ENCODE data around the gene AKT1S1.

AKT1S1 gene

DNA sequence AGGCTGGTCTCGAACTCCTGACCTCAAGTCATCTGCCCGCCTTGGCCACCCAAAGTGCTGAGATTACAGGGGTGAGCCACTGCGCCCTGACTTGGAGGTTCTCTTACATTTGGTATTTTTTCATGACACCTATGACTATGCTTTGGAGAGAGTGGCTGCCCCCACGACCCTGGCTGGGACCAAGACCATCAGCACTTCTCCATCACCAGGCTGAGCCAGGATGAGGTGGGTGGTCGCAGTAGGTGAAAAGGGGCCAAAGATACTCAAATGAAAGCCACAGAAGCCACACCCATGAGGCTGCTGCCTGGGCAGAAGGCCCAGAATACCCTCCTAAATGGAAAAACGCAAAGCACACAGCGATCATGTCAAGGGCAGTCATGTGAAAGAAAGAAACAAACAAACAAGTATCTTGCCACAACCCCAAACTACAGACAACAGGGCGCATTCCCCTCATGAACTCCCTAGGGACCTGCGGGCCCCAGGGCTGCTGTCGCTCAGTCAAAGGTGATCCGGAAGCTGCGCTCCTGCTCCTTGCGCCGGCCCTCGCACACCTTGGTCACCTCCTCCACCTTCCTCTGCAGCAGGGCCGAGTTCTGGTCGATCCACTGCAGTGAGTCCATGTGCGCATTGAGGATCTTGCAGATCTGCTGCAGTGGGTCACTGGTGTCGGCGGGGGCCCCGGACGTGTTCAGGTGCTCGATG lies 30.7 kb upstream of the AKT1S1 start:
- no peak for DNase-seq

DNA sequence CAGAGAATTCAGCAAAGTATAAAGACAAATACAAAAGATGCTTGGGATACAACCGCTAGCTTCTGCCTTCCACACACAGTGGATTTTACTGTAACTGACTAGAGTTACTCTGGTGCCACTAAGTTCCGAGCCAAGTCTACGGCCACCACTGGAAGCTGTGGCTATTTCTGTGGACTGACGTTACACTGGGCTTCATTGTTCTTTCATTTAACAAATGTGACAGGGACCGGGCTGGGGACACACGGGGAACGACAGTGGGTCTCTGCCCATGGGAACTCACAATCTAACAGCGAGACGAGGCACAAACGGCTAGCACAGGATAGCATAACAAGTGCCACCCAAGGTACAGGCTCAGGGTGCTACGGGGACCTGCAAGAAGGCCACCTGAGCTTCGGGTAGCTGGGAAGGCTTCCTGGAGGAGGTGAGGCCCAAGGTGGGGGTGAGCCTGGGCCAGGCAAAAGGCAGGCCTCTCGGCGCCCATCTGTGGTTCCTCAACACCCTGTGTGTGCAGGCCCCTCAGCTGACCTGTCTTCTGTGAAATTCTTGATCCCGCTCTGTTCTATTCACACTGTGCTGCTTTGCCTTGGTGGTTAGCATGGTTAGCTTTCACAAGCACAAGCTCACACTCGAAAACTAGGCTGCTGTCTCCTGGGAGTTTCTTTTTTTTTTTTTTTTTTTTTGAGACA lies 29.9 kb upstream of the AKT1S1 start:
- no peak for DNase-seq

DNA sequence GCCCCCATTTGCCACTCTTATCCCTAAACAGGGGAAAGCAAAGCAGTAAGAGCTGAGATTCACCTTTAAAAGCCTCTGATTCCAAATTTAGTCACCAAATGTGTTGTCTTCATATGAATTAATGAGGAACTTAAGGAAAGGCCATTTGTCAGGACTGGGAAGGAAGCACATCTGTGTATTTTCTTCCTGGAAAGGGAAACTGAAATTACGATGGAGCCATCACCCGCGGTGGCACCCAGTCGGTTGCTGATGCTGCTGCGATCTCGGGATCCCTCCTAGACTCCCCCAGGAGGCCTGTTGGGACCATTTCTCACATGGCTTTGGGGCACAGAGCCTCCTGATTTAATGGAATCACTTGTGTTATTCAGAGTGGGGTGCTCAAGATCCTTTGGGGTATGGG lies 27.0 kb upstream of the AKT1S1 start:
- no peak for DNase-seq

DNA sequence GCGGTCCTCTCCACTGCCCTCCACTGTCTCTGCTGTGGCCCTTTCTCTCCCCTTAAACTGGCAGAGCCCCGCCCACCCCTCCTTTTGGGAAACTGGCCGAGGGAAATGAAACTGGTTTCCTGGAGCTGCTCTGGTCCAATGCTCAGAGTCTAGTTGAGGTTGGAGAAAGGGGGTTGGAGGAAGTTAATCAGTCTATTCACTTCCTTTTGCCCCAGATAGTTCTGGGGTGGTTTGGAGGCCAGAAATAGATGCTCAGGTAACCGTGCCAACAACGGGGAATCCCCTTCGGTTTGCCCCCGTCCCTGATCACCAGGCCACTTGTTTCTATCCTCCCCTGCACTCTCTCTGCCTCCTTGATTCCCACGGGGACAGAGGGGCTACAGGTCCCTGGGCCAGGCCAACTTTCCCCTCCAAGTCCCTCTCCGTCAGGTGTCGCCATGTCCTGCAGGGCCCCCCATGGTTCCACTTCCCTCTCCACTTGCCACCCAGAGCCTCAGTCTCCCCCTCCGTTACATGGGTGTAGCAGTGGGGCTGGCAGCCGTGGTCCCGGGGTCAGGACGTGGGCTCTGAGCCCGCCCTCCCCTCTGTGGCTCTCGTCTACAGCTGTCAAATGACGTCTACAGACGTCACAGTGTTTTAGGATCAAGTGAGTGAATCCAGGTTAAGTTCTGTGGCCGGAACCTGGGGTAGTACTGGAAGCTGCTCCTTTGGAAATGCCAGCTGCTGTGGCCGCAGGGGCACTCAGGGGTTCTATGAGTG lies 19.9 kb upstream of the AKT1S1 start, which contains the start of gene IL4I1:
Gene IL4I1, minus strand, starts transcription at position 25 of the 759 bp plus-strand sequence. CDS start 727 bp downstream, outside the sequence.
- DNase-seq: no peak

DNA sequence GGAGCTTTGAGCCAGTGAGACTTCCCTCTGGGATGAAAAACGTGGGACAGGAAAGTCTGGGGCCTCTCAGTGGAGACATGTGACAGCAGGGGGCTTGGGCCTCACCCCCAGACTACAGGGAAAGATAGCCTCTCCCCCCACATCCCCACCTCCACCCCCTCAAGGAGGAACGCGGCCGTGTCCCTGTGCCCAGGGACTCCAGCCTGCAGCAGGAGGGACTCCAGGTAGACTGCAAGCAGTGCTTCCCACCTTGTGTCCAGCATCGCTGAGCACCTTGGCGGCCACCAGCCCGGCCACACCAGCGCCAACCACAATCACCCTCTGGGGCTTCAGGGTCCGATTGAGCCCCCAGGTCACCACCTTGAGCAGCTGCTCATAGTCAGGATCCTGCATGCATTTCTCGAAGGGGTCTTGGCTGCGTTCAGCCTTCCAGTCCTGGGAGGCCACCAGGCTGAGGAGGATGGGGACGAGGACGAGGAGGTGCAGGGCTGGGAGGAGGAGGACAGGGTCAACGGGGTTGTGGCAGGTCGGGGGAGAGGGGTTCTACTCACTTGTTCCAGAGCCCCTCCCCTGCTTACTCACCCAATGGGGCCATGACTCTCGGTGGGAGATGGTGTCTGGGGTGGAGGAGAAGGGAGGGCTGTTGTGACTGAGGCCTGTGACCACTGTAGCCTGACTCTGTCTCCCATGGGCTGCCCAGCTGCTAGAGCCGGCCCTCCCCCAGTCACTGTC lies 18.6 kb upstream of the AKT1S1 start:
- no peak for DNase-seq

DNA sequence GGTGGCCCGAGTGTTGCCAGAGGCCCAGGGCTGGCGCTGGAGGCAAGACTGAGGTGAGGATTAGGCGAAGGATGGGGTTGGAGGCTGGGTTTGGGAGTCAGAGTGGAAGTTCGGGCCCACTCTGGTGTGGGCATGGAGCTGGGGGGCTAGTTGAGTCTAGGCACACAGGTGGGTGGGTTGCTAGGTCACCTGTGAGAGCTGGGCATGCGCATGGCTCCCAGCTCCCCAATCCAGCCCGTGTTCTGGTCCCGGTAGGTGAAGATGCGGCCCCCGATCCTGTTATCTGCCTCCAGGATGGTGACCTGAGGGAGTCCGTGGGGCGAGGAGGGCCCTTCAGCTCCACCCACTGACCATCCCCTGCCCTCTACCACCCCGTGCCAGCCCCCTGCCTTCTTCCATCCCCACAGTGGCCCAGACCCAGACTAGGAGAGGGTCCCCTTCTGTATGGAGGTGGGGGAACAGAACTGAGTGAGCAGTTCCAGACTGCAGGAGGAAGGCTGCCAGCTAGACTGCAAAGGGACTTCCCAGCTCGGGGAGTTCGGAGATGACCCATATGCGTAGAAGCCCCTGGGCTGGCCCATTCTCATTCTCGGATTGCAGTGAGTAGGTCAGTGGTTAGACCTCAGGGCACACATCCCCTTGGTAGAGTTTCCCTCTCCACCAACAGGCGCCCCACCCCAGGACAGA lies 17.9 kb upstream of the AKT1S1 start:
- no peak for DNase-seq

DNA sequence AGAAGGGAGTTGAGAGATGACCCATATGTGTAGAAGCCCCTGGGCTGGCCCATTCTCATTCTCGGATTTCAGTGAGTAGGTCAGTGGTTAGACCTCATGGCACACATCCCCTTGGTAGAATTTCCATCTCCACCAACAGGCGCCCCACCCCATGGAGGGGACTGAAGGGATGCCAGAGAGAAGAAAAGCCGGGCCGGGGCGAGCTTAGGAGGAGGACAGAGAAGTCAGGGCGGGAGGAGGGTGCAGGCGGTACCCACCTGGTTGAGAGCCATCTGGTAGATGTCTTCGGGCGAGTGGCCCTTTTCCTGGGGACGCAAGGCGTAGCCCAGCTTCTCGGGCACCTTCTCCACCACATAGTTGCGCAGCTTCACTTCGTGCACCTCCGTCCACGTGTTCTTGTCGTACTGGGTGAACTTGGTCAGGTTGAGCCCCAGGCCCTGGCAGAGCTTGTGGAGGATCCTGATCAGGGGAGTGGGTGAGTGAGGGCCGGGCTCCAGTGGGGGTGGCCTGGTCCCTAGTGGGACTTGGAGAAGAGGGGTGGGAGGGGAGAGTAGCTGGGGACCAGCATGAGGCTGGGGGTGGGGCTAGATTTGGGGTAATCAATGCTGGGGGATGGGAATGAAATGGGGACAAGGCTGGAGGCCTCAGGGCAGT lies 17.0 kb upstream of the AKT1S1 start:
- DNase-seq: no peak

DNA sequence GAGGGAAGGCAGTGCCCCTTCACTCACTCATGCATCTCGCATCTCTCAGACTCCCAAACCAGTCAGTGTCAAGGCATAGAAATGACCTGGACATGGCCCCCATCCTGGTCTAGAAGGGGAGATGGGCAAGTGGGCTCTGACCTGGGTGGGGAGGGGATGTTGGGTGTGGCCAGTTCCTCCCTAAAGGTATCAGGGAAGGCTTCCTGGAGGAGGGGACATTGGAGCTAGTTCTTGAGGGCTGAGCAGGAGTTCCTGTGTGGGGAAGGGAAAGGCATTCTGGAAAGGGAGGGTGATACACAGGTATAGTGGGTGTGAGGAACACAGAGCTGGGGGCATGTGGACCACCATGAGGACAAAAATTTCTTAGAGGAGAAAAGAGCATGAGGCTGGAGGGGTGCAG lies 15.6 kb upstream of the AKT1S1 start:
- DNase-seq: no peak

DNA sequence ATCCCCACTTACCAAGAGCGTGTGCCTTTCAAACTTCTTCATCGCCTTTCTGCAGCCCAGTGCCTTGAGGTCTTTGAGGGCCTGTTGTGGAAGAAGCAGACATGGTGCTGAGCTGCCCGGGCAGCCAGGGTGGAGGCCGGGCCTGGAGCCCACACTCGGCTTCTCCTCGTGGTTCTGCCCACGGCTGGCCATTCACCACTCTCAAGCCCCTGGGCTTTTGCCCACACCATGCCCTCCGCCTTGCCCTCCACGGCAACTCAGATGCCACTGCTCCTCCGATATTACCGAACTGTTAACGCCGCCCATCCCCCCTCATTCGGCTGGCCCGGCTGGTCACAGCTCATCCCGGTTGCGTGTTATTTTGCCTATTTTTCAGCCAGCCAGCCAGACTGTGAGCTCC lies 14.2 kb upstream of the AKT1S1 start:
- DNase-seq: no peak

DNA sequence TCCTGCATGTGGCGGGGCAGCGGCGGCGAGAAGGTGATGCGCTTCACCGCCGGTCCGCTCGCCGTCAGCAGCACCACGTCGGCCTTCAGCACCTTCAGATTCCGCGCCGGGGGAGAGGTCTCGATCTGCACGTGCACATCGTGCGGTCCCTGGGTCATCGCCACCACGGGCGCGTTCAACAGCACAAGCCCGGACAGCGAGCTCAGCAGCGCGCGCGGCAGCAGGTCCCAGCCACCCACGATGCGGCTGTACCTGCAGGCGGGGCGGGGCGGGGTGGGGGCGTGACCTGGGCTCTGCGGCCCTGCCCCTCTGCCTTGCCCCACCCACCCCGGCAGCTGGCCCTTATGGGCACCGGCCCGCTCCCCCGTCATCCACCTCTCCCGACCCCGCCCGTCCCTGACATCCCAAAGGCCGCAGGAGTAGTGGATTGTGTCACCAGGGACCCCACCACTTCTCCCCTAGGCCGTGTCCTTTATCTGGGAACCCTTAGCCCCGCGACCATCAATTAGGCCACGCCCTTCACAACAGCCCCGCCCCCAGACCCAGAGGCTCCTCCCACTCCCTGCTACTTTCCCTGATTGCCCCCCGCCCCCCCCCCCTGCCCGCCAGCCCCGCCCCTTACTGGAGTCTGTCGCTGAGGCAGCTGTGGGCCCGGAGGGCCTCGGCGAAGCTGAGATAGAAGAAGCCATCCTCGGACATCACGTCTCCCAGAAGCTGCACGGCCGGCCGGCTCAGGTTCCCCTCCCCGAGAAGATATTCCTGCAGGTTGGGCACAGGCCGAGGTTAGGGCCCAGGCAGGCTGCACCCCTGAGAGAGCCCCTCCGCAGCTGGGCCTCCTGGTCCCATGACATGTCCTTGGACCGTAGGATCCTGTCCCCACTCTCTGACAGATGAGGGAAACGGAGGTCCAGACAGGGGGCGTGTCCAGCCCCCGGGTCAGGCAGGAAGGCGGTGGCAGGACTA lies 13.5 kb upstream of the AKT1S1 start:
- DNase-seq: peak in 1 of 3 experiments; percentile 84

DNA sequence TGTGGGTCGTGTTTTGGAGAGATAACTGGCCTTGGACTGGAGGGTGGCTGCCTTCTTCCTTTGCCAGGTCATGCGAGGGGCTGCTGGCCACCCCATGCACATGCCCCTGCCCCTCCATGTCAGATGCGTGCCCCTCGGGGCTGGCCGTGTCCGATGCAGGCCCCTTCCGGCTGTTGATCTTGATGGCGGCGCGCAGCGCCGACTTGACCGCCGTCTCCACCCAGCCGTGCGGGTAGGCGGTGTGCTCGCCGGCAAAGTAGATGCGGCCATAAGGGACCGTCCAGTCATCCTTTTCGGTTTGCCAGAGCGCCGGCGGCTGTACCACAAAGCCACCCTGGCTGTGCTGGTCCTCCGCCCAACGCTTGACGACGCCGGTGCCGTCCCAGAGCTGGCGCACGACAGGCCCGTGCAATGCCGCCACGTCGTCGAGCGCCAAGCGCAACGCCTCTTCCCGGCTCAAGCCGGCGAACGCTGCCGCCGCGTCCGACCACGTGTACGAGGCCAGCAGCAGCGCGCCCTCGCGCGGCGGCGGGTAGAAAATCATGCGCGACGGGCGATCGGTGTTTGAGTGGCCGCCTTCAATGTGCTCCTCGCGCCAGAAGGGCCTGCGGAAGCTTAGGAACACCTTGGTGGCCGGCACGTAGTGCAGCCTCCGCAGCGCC lies 12.7 kb upstream of the AKT1S1 start:
- DNase-seq: peak in 1 of 3 experiments; percentile 83

DNA sequence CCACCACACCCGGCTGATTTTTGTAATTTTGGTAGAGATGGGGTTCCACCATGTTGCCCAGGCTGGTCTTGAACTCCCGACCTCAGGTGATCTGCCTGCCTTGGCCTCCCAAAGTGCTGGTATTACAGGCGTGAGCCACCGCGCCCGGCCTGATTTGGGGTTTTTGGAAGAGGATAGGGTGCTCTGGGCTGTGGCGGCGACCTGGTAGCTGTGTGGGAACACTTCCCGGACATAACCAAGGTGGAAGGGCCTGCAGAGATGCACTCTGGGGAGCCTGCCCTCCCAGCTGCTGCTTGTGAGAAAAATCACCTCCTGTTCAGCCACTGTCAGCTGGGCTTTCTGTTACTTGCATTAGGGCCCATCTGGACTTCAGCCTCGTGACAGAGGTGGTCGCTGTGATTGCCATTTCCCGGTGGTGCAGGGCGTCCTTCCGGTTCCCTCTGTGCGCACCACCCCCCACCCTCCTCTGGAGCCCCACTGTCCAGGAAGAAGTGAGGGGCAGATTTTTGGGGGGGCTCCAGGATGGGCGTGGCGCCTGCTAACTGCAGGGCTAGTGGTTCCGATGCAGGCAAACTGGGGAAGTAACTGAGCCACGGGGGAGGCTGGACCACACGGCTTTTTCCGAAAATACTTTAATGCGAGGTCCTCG lies 12.0 kb upstream of the AKT1S1 start:
- no peak for DNase-seq

DNA sequence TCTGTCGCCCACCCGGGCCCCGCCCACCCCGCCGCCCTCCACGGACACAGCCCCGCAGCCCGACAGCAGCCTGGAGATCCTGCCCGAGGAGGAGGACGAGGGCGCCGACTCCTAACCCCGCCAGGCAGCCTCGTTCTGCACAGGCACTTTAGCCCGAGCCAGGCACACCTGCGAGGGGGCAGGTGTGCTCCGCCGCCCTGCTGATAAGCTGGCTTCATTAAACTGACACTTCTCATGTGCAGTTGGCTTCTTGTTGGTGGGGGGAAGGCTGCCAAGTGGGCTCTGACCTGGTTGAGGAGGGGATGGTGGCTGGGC lies 11.3 kb upstream of the AKT1S1 start:
- peak; percentile 43 to 73 (median 59) for DNase-seq

DNA sequence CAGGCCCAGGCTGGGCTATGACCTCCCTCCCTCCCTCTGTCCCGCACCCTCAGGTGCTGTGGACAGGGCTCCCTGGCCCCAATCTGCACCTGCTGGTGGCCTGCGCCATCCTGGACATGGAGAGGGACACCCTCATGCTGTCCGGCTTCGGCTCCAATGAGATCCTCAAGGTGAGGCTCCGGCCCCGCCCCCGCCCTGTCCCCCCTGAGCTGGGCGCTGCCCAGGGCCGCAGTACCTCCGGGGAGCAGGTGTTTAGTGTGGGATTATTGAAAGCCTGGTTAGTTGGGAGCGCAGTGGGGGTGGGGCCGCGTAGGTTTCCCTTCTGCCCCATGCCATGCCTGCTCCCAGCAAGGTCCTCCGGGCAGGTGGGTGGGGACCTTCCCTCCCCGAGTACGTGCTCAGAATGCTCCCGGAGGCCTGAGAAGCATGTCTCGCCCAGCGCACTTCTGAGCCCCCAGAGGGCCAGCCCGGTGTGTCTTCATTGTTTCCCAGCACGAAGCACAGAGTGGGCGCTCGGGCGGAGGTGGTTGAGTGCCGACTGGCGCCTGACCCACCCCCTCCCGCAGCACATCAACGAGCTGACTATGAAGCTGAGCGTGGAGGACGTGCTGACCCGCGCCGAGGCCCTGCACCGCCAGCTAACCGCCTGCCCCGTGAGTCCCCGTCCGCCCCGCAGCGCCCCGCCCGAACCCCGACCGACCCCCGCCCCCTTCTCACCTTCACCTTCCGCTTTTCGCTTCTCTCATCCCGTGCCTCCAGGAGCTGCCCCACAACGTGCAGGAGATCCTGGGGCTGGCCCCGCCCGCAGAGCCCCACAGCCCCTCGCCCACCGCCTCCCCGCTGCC lies 10.7 kb upstream of the AKT1S1 start:
- DNase-seq: peak; percentile 53 to 76 (median 66)

DNA sequence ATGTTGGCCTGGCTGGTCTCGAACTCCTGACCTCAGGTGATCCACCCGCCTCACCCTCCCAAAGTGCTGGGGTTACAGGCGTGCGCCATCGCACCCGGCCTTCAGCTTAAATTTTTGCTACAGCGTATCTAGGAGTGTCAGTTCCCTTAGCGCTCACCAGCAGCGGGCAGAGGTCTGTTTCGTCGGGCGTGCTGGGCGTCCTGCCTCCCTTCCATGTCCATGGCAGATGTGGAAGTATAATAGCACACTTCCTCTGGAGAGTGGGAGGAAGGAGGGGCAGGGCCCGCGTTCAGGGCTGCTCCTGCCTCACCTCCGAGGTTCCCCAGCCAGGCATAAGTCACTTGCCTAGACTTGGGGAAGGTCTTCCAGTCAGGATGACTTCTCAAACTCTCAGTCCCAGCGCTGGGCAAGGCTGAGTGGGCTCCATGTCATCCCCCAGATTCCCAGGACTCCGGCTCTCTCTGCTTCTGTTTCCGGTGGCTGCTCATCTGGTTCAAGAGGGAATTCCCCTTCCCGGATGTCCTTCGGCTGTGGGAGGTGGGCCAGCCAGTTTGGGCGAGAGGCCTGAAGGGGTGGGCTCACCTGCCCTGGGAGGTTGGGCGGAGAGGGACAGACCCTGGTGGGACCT lies 10.0 kb upstream of the AKT1S1 start:
- DNase-seq: peak in 1 of 3 experiments; percentile 42

DNA sequence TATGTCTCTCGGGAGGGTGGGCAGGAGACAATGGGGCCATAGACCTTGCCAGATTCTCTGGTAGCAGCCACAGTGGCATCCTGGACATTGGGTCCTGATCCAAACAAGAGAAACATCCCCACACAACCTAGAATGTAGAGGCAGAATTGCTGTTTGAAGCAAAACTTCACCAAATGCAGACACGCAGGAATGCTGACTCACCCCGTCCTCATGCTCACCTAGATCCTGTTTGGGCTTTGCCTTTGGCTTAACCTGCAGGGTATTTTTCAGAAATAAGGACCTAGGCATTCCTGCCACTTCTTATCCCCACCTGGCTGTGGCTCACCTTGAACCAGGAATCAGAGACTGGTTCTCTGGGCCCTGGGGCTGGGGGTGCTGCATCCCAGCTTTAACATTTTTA lies 7.6 kb upstream of the AKT1S1 start:
- no peak for DNase-seq

DNA sequence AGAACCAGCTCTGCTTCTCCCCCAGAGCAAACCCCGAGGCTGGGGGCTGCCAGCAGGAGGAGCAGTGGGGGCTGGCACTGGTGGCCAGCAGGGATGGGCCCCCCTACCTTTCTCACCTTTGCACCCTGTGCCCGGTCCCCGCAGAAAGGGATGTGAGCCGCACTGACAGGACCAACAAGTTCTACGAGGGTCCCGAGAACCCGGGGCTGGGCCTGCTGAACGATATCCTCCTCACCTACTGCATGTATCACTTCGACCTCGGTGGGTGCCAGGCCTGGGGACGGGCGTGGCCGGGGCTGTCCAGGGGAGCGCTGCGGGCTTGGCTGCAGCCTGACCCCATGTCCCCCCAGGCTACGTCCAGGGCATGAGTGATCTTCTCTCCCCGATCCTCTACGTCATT lies 7.0 kb upstream of the AKT1S1 start:
- no peak for DNase-seq

DNA sequence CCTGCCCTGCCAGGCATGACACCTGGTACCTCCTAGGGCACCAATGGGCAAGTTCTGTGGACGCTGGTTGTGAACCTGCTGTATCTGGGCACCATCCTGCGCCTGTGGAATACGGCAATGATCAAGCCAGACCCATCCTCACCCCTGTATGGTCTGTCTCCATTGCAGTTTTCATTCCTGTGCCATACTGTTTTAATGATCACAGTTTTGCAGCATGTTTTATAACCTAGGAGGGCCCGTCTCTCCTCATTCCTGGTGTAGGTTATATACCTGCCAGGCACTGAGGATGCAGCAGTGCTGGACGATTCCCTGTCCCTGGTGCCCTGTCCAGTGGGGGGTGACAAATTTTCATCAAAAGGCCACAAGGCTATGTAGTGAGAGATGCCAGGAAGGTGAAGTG lies 5.9 kb upstream of the AKT1S1 start:
- DNase-seq: no peak

Data from NCI-H1417 (cell line).